Fibroblast of mammary gland (primary cell): ENCODE measurements around the gene TMA7B.

Experiments used
- DNase-seq: peaks from one replicate; pipeline ENCODE4 v3.0.0-alpha.2; 2010; ENCODE audit warnings: low read depth
- H3K4me3 ChIP-seq: 2 replicates; pipeline ENCODE4 v1.5.1; 2011; ENCODE audit warnings: low read depth, mild to moderate bottlenecking, low read length, moderate library complexity; ENCODE audit not compliant: control insufficient read depth
- CTCF ChIP-seq: conservative IDR thresholded peaks from 2 replicates; pipeline ENCODE4 v1.5.1; 2011; ENCODE audit warnings: low read depth, low read length, inconsistent platforms; ENCODE audit not compliant: control insufficient read depth, insufficient read depth

The TMA7B gene

GRCh38 chr22:39925909-39926679 is 34.1 kb upstream of the TMA7B start:
- no peak for DNase-seq
- no peak for TF ChIP-seq CTCF
- H3K4me3 ChIP-seq: no peak overlapping the region

DNA sequence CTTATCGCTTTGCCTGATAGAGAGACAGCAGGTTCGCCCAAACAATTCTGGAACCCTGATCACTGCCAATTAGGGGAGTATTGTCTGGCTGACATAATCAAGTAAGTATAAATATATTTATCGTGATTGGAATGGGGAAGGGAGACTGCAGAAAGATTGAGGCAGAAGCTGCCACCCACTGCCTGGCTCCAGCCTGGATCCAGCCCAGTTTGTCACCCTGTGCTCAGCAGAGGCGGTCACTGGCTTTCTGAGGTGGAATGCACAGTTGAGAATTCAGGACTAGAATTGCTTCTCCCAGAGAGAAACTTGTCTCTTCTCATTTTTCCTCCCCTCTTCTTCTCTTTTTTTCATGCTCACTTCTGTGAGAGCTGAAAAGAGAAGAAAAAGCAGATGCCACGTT is 33.4 kb upstream of the TMA7B start:
- no peak overlapping the region for H3K4me3 ChIP-seq
- no peak for DNase-seq
- no peak for TF ChIP-seq CTCF

DNA sequence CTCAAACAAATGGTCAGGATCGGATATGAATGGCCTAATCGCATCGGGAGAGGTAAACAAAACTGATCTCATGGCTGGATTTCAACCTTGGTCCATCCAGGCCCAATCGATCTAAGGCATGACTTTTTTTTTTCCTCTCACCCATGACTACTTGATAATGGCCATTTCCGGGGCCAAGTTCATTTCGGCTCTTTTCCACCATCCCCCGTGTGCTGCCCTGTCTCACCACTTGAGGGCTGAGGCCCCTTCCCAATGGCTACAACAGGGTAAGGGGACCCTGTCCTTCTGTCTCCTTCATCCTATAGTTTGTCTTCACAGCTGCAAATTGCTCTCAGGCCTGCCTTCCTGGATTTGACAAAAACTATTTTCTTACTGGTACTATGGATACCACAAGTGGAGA is 32.7 kb upstream of the TMA7B start:
- H3K4me3 ChIP-seq: no peak overlapping the region
- DNase-seq: no peak
- TF ChIP-seq CTCF: no peak

GRCh38 chr22:39928536-39929520 is 31.4 kb upstream of the TMA7B start:
- H3K4me3 ChIP-seq: no peak overlapping the region
- TF ChIP-seq CTCF: no peak
- no peak for DNase-seq

GRCh38 chr22:39931251-39931650 is 28.9 kb upstream of the TMA7B start:
- no peak for DNase-seq
- no peak for TF ChIP-seq CTCF
- no peak overlapping the region for H3K4me3 ChIP-seq

DNA sequence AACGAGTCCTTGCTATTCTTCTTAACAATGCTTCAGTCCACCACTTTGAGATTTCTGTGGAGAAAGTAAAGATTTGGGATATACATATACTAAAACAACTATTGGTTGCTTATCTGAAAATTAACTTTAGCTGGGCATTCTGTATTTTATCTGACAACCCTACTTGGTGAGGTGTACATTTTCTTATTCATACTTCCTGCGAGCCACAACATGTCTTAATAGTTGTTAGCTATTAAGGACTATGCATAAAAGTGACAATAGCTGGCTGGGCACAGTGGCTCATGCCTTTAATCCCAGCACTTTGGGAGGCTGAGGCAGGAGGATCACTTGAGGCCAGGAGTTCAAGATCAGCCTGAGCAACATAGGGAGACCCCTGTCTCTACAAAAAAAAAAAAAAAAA is 28.0 kb upstream of the TMA7B start:
- TF ChIP-seq CTCF: no peak
- no peak for DNase-seq

More for the DNA sequence above, 28.0 kb upstream of the TMA7B start:
- no peak overlapping the region for H3K4me3 ChIP-seq
